Adrenal gland (tissue), 12 donors: ENCODE data around the gene FIS1. TPM values are rescaled to one million over a fixed set of nuclear protein-coding genes. Genes with fewer than 3 reads are reported as not detected.
"Not testable (repeated sequence)": the region's sequence is repeated elsewhere in the genome, so short reads cannot be mapped to it uniquely, and the experiment has no call there.

ENCODE experiments used
- DNase-seq, 7 donors: peaks; one replicate each; pipeline ENCODE4 v3.0.0-alpha.2; 2019 to 2020
- H3K27ac ChIP-seq, 5 donors: fragments of 200-600 bp; sonication (generic) in 4 of 5; 1 replicate in 3 of 5; 2 replicates in 2 of 5; pipeline versions ENCODE4 v1.5.1 to v1.8.0; 2016 to 2020; ENCODE audit warnings: mild to moderate bottlenecking in 1 of 5
- H3K27me3 ChIP-seq: fragments of 200-600 bp; 2 replicates; pipeline ENCODE4 v1.8.0; 2021
- H3K36me3 ChIP-seq, 2 donors: fragments of 200-600 bp; replicated peaks in 1 of 2; 1 replicate in 1 of 2; 2 replicates in 1 of 2; pipeline versions ENCODE4 v1.5.1 to v1.8.0; 2018 to 2022
- H3K4me1 ChIP-seq, 2 donors: fragments of 200-600 bp; replicated peaks in 1 of 2; 1 replicate in 1 of 2; 2 replicates in 1 of 2; pipeline versions ENCODE4 v1.5.1 to v1.8.0; 2018 to 2021
- H3K4me3 ChIP-seq, 4 donors: fragments of 200-600 bp; sonication (generic) in 3 of 4; one replicate each; pipeline ENCODE4 v1.5.1; 2016 to 2018
- H3K9me3 ChIP-seq, 3 donors: fragments of 200-600 bp; sonication (generic) in 1 of 3; replicated peaks in 1 of 3; 1 replicate in 2 of 3; 2 replicates in 1 of 3; pipeline versions ENCODE4 v1.5.1 to v1.8.0; 2016 to 2021
- POLR2A ChIP-seq, 2 donors: fragments of 450-650 bp; IDR thresholded peaks; one replicate each; pipeline ENCODE4 v1.6.1; 2017; ENCODE audit warnings: antibody characterized with exemption in 2 of 2, mild to moderate bottlenecking in 2 of 2, moderate library complexity in 1 of 2
- WGBS, 4 donors: extraction: QIAGEN DNeasy Blood & Tissue Kit in 2 of 4; methylation state at CpG; one replicate each; pipeline versions ENCODE4 v1.1.5 to v1.1.7; 2013 to 2017; 5-methylcytosine and 5-hydroxymethylcytosine counted together
- intact Hi-C, 2 donors: fragments of 100-400 bp; cut with DNase I; formaldehyde crosslinking; loops; one replicate each; pipeline versions ENCODE4 v1.14.1 to v1.15.0; 2022 to 2023
- polyA plus RNA-seq, 3 donors: library from polyadenylated mRNA; stranded (reverse); fragments of 200-250 nt in 2 of 3; fragments of 350-450 nt in 1 of 3; fragmentation: Illumina TruSeq in 1 of 3; extraction: RNeasy Lipid Tissue Mini Kit (QIAGEN cat#74804) in 1 of 3; gene quantifications; one replicate each; pipeline ENCODE4 v1.2.3, GENCODE V29; 2013 to 2014
- total RNA-seq, 9 donors: library from RNA; depleted of rRNA in 4 of 9; stranded (reverse); fragments of >200 nt in 4 of 9; fragments of 120-200 nt in 1 of 9; fragmentation: NEBNext Ultra II Directional in 1 of 9; extraction: Animal tissue kit (Norgen Biotek cat#: 25700) in 1 of 9; gene quantifications; one replicate each; pipeline versions ENCODE4 v1.1.0 to v1.2.4, GENCODE V29; 2013 to 2023
- TF ChIP-seq, protein P1 (sequence below), 6 experiments: fragments of 450-650 bp in 4 of 6; fragments of 200-600 bp in 2 of 6; sonication (generic) in 1 of 6; IDR thresholded peaks; 1 replicate in 5 of 6; 2 replicates in 1 of 6; pipeline versions ENCODE4 v1.5.1 to v1.8.0; 2016 to 2021; ENCODE audit warnings: antibody characterized with exemption in 6 of 6, mild to moderate bottlenecking in 2 of 6, moderate library complexity in 1 of 6
- donor health status: healthy with polysubstance abuse.
- donor health status: Bipolar disorder and iron deficiency.
- donor health status: DM: yes; HTN: yes; CAD: no.
- donor health status: DM: no; HTN: no; CAD: no.
- donor health status: DM: no; HTN: no; CAD: no.
- donor health status: DM: yes; HTN: yes; CAD: no.

The FIS1 gene
- total and polyA plus RNA-seq, 12 donors = 158 to 439 (median 280) TPM

DNA sequence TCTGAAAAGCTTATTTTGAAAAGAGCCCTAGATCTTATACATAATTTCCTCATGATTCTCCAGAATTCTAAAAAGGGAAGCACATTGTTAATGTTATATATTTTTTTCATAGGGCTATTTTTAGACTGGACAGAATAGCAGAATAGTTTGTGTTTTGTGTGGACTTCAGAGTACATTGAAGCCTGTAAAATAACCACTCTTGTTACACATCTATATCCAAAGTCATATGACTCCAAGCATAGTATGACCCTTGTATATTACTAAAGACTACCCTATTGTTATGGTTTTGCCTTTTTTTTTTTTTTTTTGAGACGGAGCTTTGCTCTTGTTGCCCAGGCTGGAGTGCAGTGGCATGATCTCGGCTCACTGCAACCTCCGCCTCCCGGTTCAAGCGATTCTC lies 26.1 kb upstream of the FIS1 start:
- no peaks in the 10 kb centered on the region for H3K27me3 ChIP-seq
- no peak for DNase-seq
- no peaks in the 10 kb centered on the region for H3K4me1 ChIP-seq
- WGBS, 4 donors = 77 to 81% (median 79%) methylated on average over 5 of the region's 5 CpGs
- intact Hi-C loops = no loop called here
- no peak overlapping the region for H3K4me3 ChIP-seq
- no peak for TF ChIP-seq POLR2A (IDR thresholded peaks at IDR 0.05)
- TF ChIP-seq, protein P1, sequence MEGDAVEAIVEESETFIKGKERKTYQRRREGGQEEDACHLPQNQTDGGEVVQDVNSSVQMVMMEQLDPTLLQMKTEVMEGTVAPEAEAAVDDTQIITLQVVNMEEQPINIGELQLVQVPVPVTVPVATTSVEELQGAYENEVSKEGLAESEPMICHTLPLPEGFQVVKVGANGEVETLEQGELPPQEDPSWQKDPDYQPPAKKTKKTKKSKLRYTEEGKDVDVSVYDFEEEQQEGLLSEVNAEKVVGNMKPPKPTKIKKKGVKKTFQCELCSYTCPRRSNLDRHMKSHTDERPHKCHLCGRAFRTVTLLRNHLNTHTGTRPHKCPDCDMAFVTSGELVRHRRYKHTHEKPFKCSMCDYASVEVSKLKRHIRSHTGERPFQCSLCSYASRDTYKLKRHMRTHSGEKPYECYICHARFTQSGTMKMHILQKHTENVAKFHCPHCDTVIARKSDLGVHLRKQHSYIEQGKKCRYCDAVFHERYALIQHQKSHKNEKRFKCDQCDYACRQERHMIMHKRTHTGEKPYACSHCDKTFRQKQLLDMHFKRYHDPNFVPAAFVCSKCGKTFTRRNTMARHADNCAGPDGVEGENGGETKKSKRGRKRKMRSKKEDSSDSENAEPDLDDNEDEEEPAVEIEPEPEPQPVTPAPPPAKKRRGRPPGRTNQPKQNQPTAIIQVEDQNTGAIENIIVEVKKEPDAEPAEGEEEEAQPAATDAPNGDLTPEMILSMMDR (IDR thresholded peaks at IDR 0.05) = no peak
- no peaks in the 10 kb centered on the region for H3K9me3 ChIP-seq
- no peak overlapping the region for H3K27ac ChIP-seq
- no peaks in the 10 kb centered on the region for H3K36me3 ChIP-seq

DNA sequence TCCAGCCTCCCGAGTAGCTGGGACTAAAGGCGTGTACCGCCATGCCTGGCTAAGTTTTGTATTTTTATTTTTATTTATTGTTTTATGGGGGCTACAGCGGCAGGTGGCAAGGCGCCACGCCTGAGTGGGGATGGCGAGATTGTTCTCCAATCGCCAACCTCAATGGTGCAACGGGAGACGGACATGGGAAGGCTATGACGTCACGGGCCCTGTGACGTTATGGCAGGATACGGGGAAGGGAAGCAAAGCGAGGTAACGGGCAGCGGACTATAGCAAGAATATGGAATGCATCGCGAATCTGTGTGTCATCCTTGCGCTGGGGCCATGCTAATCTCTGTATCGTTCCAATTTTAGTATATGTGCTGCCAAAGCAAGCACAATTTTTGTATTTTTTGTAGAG lies 24.8 kb upstream of the FIS1 start:
- Histone ChIP-seq H3K4me3 (no peak overlapping the region), H3K27ac (no peak overlapping the region), H3K36me3 (no peaks in the 10 kb centered on the region), H3K4me1 (no peaks in the 10 kb centered on the region), H3K27me3 (no peaks in the 10 kb centered on the region), H3K9me3 (no peaks in the 10 kb centered on the region)
- DNase-seq = no peak
- no peak for TF ChIP-seq POLR2A (IDR thresholded peaks at IDR 0.05)
- TF ChIP-seq, protein P1 (IDR thresholded peaks at IDR 0.05) = no peak
- intact Hi-C loops = no loop called here
- WGBS, 4 donors = 85 to 88% (median 86%) methylated on average over 21 of the region's 21 CpGs

DNA sequence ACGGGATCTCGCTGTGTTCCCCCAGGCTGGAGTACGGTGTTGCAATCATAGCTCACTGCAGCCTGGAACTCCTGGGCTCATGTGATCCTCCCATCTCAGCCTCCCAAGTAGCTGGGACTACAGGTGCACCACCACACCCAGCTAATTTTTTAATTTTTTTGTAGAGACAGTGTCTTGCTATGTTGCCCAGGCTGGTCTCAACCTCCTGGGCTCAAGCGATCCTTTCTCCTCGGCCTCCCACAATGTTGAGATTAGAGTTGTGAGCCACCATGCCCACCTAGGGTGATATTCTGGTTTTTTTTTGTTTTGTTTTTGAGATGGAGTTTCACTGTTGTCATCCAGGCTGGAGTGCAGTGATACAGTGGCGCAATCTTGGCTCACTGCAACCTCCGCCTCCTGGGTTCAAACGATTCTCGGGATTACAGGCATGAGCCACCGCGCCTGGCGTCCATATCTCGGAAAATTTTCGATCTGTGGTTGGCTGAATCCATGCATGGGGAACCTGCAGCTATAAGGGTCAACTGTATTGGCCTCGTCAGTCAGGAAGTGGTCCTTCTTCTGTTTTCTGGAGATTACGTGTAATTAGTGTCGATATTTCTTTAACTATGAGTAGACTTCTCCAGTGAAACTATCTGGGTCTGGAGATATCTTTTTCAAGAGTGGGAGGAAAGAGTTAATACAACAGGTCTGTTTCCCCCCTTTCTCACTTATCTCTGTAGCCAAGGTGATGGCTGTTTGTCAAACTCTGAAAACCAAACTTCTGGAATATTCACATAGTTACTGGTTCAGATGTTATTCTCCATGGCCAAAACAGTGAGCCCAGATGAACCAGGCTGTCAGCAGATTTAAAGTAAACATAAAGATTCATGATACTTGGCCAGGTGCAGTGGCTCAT lies 21.0 kb upstream of the FIS1 start:
- no peak overlapping the region for H3K4me3 ChIP-seq
- no peak for TF ChIP-seq POLR2A (IDR thresholded peaks at IDR 0.05)
- TF ChIP-seq, protein P1 (IDR thresholded peaks at IDR 0.05) = no peak
- H3K27ac ChIP-seq = no peak overlapping the region
- no peaks in the 10 kb centered on the region for H3K9me3 ChIP-seq
- no peaks in the 10 kb centered on the region for H3K36me3 ChIP-seq
- no peaks in the 10 kb centered on the region for H3K4me1 ChIP-seq
- WGBS, 4 donors = 74 to 81% (median 76%) methylated on average over 17 of the region's 17 CpGs
- no peaks in the 10 kb centered on the region for H3K27me3 ChIP-seq
- DNase-seq = no peak
- intact Hi-C loops = no loop called here

DNA sequence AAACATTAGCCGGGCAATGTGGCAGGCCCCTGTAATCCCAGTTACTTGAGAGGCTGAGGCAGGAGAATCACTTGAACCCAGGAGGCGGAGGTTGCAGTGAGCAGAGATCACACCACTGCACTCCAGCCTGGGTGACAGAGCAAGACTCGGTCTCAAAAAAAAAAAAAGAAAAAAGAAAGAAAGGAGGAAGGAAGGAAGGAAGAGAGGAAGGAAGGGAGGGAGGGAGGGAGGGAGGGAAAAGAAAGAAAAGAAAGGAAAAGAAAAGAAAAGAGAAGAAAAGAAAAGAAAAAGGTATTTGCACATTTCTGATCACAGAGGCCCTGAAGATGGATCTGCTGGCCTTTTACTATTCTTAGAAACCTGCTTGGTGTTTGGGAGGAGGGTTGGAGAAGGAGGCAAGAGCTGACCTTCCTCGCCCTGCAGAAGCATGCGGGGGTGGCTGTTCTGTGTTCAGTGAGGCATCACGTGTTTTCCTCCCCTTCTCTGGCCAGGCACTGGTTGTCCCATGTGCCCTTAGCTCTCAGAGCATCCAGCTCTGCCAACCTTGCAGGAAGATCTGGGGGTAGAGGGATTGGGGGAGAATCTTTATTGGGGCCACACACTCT lies 19.3 kb upstream of the FIS1 start:
- DNase-seq = peak in 2 of 7 donors; percentile 27 to 48
- H3K9me3 ChIP-seq, H3K4me1 ChIP-seq, intact Hi-C loops, H3K27me3 ChIP-seq, H3K36me3 ChIP-seq, H3K4me3 ChIP-seq, H3K27ac ChIP-seq: not testable (repeated sequence)
- WGBS, 4 donors = 43 to 52% (median 48%) methylated on average over 5 to 6 of the region's 6 CpGs
